Measurements from ENCODE around the gene RARS1. TPM values are rescaled to one million over a fixed set of nuclear protein-coding genes. Genes with fewer than 3 reads are reported as not detected.

The RARS1 gene
- total RNA-seq, 1 experiment from 2014 or later, result 128 TPM

GRCh38 chr5:168446983-168447619, 39.2 kb upstream of the RARS1 start:
- Histone ChIP-seq H3K36me3 (ENCODE audit: control insufficient read depth, insufficient read depth, low read length) (no peaks in the 10 kb centered on the region), H3K4me1 (ENCODE audit: control insufficient read depth, insufficient read depth, low read length) (no peaks in the 10 kb centered on the region), H3K27me3 (ENCODE audit: control insufficient read depth, insufficient read depth, low read length) (no peaks in the 10 kb centered on the region), H3K9me3 (ENCODE audit: control insufficient read depth, insufficient read depth, low read depth, low read length) (no peaks in the 10 kb centered on the region), H3K4me3 (ENCODE audit: low read depth in 2 of 2, low read length in 2 of 2) (no peak overlapping the region), H3K27ac (ENCODE audit: low read length) (no peak overlapping the region)
- no TSS peak for BruUV-seq (replicated peaks)
- in situ Hi-C loops (cut with HindIII; ENCODE audit: low pct_unique_long_range_greater_than_20kb, low sequenced_read_pairs) (no loop called here), intact Hi-C loops (cut with micrococcal nuclease; ENCODE audit: unreplicated experiment) (no loop called here)
- ChIA-PET CTCF (no interaction called here), POLR2A (no interaction called here)
- DNase-seq (ENCODE audit: low read depth, low spot score) (no peak), ATAC-seq (no peak)
- TF ChIP-seq REST (IDR thresholded peaks at IDR 0.05; ENCODE audit: insufficient read depth in 1 of 2, low read depth in 2 of 2, low read length in 1 of 2) (no peak), POLR2AphosphoS5 (IDR thresholded peaks at IDR 0.05; ENCODE audit: low read depth, low read length) (no peak), CTCF (IDR thresholded peaks at IDR 0.05) (no peak), TCF7L2 (IDR thresholded peaks at IDR 0.05; ENCODE audit: low read depth, low read length) (no peak), SIN3A (IDR thresholded peaks at IDR 0.05; ENCODE audit: borderline replicate concordance, insufficient read depth, low read depth, low read length) (no peak)

GRCh38 chr5:168447808-168448207, 38.5 kb upstream of the RARS1 start:
- Histone ChIP-seq H3K4me3 (ENCODE audit: low read depth in 2 of 2, low read length in 2 of 2) (no peak overlapping the region), H3K4me1 (ENCODE audit: control insufficient read depth, insufficient read depth, low read length) (no peaks in the 10 kb centered on the region), H3K9me3 (ENCODE audit: control insufficient read depth, insufficient read depth, low read depth, low read length) (no peaks in the 10 kb centered on the region), H3K27ac (ENCODE audit: low read length) (no peak overlapping the region), H3K27me3 (ENCODE audit: control insufficient read depth, insufficient read depth, low read length) (no peaks in the 10 kb centered on the region), H3K36me3 (ENCODE audit: control insufficient read depth, insufficient read depth, low read length) (no peaks in the 10 kb centered on the region)
- DNase-seq (ENCODE audit: low read depth, low spot score) (no peak), ATAC-seq (no peak)
- BruUV-seq (replicated peaks), result no TSS peak
- intact Hi-C loops (cut with micrococcal nuclease; ENCODE audit: unreplicated experiment) (no loop called here), in situ Hi-C loops (cut with HindIII; ENCODE audit: low pct_unique_long_range_greater_than_20kb, low sequenced_read_pairs) (no loop called here)
- ChIA-PET POLR2A (no interaction called here), CTCF (no interaction called here)
- TF ChIP-seq TCF7L2 (IDR thresholded peaks at IDR 0.05; ENCODE audit: low read depth, low read length), result no peak
- no peak for TF ChIP-seq SIN3A (IDR thresholded peaks at IDR 0.05; ENCODE audit: borderline replicate concordance, insufficient read depth, low read depth, low read length)
- no peak for TF ChIP-seq POLR2AphosphoS5 (IDR thresholded peaks at IDR 0.05; ENCODE audit: low read depth, low read length)
- TF ChIP-seq CTCF (IDR thresholded peaks at IDR 0.05), result no peak
- no peak for TF ChIP-seq REST (IDR thresholded peaks at IDR 0.05; ENCODE audit: insufficient read depth in 1 of 2, low read depth in 2 of 2, low read length in 1 of 2)

Measured in Panc1 (cell line).